Anterior cingulate cortex (tissue), 58 donors: Measurements from ENCODE around the gene CLPTM1L.
A peak's percentile ranks its signal among the peaks of the same experiment; 100 is the strongest.
"Not testable (repeated sequence)": the region's sequence is repeated elsewhere in the genome, so short reads cannot be mapped to it uniquely, and the experiment has no call there.

Experiments
- DNase-seq, 58 donors: peaks; one replicate each; lab custom pipeline; 2025; lab: John Stamatoyannopoulos, UW

Gene CLPTM1L

GRCh38 chr5:1363160-1363559 lies 18.3 kb upstream of the CLPTM1L start:
- DNase-seq, result no peak

- no peak for DNase-seq
These were observed 17.5 kb upstream of the CLPTM1L start for GRCh38 chr5:1362242-1363015.

GRCh38 chr5:1360861-1361260 lies 16.0 kb upstream of the CLPTM1L start:
- no peak for DNase-seq

- not testable (repeated sequence) for DNase-seq
These were observed 15.5 kb upstream of the CLPTM1L start for GRCh38 chr5:1360367-1360766.

GRCh38 chr5:1359713-1360112 lies 14.8 kb upstream of the CLPTM1L start:
- DNase-seq, result no peak

GRCh38 chr5:1359031-1359645 lies 14.2 kb upstream of the CLPTM1L start:
- no peak for DNase-seq

- no peak for DNase-seq
These were observed 13.8 kb upstream of the CLPTM1L start for GRCh38 chr5:1358726-1359025.

- DNase-seq, result no peak
These were observed 13.2 kb upstream of the CLPTM1L start for GRCh38 chr5:1357946-1358725.

- DNase-seq, result no peak
These were observed 12.2 kb upstream of the CLPTM1L start for GRCh38 chr5:1356873-1357787.

- no peak for DNase-seq
These were observed 9.7 kb upstream of the CLPTM1L start for GRCh38 chr5:1354576-1354975.

GRCh38 chr5:1352231-1353219 lies 7.6 kb upstream of the CLPTM1L start:
- no peak for DNase-seq

GRCh38 chr5:1351156-1351555 lies 6.3 kb upstream of the CLPTM1L start:
- DNase-seq, result peak in 29 of 58 donors; percentile 1 to 81 (median 30)

GRCh38 chr5:1349246-1349645 lies 4.3 kb upstream of the CLPTM1L start:
- DNase-seq, result no peak

- DNase-seq, result no peak
These were observed 4.0 kb upstream of the CLPTM1L start for GRCh38 chr5:1348986-1349245.

GRCh38 chr5:1347571-1347970 lies 2.7 kb upstream of the CLPTM1L start:
- DNase-seq, result no peak

GRCh38 chr5:1346627-1347440 lies 1.9 kb upstream of the CLPTM1L start:
- DNase-seq, result no peak

GRCh38 chr5:1345876-1346626 lies 1.2 kb upstream of the CLPTM1L start:
- no peak for DNase-seq
